Mucosa of rectum (tissue), 2 donors: ENCODE data around the gene GOLT1B.

Experiments used
- H3K27ac ChIP-seq, 2 donors: one replicate each; pipeline ENCODE4 v1.7.0; 2013; ENCODE audit warnings: inconsistent platforms in 2 of 2, low read depth in 2 of 2, low read length in 2 of 2
- H3K27me3 ChIP-seq, 2 donors: one replicate each; pipeline ENCODE4 v1.7.0; 2013; ENCODE audit warnings: low read length in 2 of 2; ENCODE audit not compliant: control insufficient read depth in 2 of 2, insufficient read depth in 2 of 2
- H3K36me3 ChIP-seq, 2 donors: one replicate each; pipeline ENCODE4 v1.7.0; 2013; ENCODE audit warnings: low read length in 2 of 2; ENCODE audit not compliant: control insufficient read depth in 2 of 2, insufficient read depth in 2 of 2
- H3K4me1 ChIP-seq, 2 donors: one replicate each; pipeline ENCODE4 v1.7.0; 2013; ENCODE audit warnings: low read length in 2 of 2, mild to moderate bottlenecking in 1 of 2; ENCODE audit not compliant: control insufficient read depth in 2 of 2, insufficient read depth in 2 of 2
- H3K4me3 ChIP-seq, 2 donors: one replicate each; pipeline ENCODE4 v1.7.0; 2013; ENCODE audit warnings: low read length in 2 of 2
- H3K9ac ChIP-seq, 2 donors: one replicate each; pipeline ENCODE4 v1.7.0; 2013; ENCODE audit warnings: low read length in 2 of 2, low read depth in 1 of 2, mild to moderate bottlenecking in 1 of 2
- H3K9me3 ChIP-seq, 2 donors: one replicate each; pipeline ENCODE4 v1.7.0; 2013; ENCODE audit warnings: low read length in 2 of 2; ENCODE audit not compliant: control insufficient read depth in 2 of 2
- donor health status: healthy.
- donor health status: Normal muscosa, but diverticular disease.

The GOLT1B gene

DNA sequence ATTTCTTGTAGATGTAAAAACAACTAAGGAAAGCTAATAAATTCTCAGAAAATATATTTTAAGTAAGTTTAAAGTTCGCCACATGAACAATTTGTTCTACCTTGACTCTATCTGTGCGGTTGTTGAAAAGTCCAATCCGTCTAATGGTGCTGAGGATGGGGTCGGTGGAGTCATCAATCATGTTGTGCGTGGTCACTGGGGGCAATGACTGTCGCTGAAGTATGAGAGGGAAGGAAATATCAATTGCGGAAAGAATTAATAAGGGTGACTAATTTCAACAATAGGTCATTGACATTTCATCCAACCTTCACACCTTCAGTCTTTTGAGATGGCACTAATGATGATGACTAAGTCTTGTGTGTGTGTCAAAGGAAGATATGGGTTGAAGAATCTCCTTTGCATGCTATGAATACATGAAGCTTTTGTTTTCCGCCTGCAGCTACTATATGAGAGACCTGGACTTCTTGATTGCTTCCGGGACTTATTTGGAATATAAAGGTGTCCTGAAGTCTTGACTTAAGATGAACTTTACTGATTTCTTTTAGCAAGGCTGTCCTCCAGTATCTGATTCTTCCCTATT lies 56.6 kb downstream of the GOLT1B start:
- Histone ChIP-seq H3K4me3 (no peak overlapping the region), H3K27me3 (no peaks in the 10 kb centered on the region), H3K4me1 (no peaks in the 10 kb centered on the region), H3K27ac (no peak overlapping the region), H3K9ac (no peak overlapping the region), H3K36me3 (no peaks in the 10 kb centered on the region), H3K9me3 (no peaks in the 10 kb centered on the region)

DNA sequence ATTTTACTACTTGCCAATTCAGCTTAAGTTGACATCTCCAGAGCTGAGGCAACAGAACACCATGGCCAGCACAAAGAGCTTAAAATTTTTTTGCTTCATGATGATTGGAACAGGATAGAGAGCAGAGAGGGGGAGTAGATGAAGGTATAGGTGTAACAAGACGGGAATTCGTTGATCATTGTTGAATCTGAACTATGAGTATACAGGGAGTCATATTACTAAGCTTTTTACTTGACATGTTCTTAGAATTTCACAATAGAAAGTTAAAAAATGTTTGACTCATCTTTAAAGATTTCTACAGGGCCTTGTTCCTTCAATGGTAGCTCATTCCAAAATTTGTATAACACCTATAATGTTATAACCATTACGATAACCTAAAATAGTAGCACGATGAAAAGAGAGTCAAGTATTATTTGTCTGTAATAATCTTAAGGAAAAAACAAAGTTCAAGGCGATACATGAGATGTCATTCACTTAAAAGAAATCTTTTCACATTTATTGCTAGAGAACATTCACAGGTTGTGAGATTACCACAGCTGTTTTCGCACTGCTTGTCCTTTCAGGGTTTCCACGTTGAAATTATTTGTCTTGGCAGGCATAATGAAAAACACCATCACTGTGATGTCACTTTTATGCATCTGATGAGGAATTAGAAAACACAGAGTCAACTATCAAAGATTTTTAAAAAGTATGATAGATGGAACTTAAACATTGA lies 58.4 kb downstream of the GOLT1B start:
- Histone ChIP-seq H3K4me3 (no peak overlapping the region), H3K27me3 (no peaks in the 10 kb centered on the region), H3K4me1 (no peaks in the 10 kb centered on the region), H3K36me3 (no peaks in the 10 kb centered on the region), H3K9me3 (no peaks in the 10 kb centered on the region), H3K9ac (no peak overlapping the region), H3K27ac (no peak overlapping the region)

DNA sequence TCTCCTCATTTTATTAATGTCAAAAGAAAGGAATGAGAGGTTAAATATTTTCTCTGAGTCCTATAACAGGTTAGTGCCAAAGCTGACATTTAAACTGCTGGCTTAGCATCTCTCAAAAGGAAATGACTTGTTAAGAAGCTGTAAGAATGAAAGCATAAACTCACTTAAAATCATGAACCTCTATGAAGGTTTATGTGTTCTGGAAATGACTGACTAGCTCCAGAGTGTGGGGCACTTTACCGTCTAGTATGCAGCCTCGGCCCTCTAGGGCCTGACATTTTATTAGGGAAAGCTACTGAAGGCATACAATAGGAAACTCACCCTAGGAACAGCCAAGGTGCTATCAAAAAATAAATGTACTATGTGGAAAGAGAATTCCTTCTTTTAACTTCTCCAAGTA lies 59.6 kb downstream of the GOLT1B start:
- Histone ChIP-seq H3K27ac (no peak overlapping the region), H3K36me3 (no peaks in the 10 kb centered on the region), H3K9me3 (no peaks in the 10 kb centered on the region), H3K27me3 (no peaks in the 10 kb centered on the region), H3K9ac (no peak overlapping the region), H3K4me1 (no peaks in the 10 kb centered on the region), H3K4me3 (no peak overlapping the region)

DNA sequence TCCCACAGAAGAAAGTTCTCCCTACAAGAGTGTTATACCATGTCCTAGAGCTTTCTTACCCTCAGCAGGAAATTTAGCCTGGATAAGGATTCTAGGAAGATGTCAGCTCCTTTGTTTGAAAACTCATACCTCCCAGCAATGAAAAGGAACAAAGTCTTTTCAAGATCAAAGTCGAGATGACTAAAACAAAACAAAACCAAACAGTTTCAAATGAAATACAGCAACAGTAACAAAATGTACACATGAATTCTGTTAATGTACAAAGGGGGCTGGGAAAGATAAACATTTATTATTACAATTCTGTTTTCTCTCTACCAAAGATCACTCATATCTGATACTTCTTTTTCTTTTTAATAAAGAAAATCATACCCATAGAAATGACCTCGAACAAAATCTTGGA lies 61.3 kb downstream of the GOLT1B start:
- Histone ChIP-seq H3K27ac (no peak overlapping the region), H3K4me1 (no peaks in the 10 kb centered on the region), H3K36me3 (no peaks in the 10 kb centered on the region), H3K27me3 (no peaks in the 10 kb centered on the region), H3K9ac (no peak overlapping the region), H3K4me3 (no peak overlapping the region), H3K9me3 (no peaks in the 10 kb centered on the region)

DNA sequence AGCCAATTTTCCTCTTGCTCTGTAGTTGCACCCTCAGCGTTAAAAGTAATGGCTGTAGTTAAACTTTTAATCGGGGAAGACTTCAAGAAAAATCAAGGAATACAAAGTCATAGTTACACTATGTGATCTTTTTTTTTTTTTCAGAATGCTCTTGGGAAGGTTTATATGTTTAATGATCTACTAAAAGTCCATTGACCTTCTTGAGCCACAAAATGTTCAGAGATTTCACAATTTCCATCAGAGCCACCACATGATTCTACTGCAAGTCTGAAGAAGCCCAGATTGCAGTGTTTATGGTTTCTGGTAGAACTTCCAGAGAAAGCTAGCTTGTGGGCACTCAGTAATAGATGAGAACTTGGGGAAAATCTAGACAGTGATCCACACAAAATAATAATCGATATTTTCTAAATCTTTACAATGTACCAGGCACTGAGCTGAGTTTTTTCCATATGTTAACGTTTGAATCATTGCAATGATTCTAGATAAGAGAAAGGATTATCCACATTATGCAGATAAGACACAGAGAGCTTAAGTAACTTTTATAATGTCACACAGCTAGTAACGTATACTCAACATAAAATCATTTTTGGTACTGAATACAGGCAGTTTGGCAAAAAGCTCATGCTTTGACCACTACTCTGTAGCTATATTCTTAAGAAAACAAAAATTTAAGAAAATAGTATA lies 64.8 kb downstream of the GOLT1B start:
- Histone ChIP-seq H3K9ac (no peak overlapping the region), H3K4me1 (no peaks in the 10 kb centered on the region), H3K27ac (no peak overlapping the region), H3K4me3 (no peak overlapping the region), H3K36me3 (no peaks in the 10 kb centered on the region), H3K27me3 (no peaks in the 10 kb centered on the region), H3K9me3 (no peaks in the 10 kb centered on the region)

DNA sequence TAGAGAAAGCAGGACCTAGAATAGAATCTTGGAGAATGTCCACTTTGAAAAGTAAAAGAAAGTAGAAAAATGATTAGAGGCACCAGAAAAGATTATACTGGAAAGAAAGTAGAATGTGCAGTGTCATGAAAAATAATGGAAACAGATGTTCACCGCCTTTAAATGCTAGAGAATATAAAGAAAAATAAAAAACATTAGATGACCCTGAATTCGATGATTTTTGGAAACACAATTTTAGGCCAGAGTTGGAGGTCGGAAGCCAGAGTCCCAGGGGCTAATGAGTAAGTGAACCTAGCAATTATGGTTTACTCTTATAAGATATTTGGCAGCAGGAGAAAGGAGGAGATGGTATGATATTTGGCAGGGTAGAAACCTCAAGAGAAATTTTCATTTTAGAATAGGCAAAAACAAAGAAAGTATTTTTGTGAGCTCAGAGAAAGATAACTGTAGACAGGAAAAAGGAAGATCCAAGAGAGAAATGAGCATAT lies 65.4 kb downstream of the GOLT1B start:
- H3K27ac ChIP-seq = no peak overlapping the region
- H3K9ac ChIP-seq = no peak overlapping the region
- no peak overlapping the region for H3K4me3 ChIP-seq
- no peaks in the 10 kb centered on the region for H3K9me3 ChIP-seq
- no peaks in the 10 kb centered on the region for H3K27me3 ChIP-seq
- no peaks in the 10 kb centered on the region for H3K4me1 ChIP-seq
- no peaks in the 10 kb centered on the region for H3K36me3 ChIP-seq
